Subcutaneous adipose tissue (tissue), 4 donors: ENCODE results near the gene ACP7. TPM values are rescaled to one million over a fixed set of nuclear protein-coding genes. Genes with fewer than 3 reads are reported as not detected.

Source experiments
- total RNA-seq, 4 donors: library from RNA; depleted of rRNA; stranded (reverse); fragments of >200 nt; gene quantifications; one replicate each; pipeline ENCODE4 v1.1.0, GENCODE V29; 2016
- TF ChIP-seq, protein P1 (sequence below): fragments of 450-650 bp; IDR thresholded peaks from one replicate; pipeline ENCODE4 v1.5.1; 2016; ENCODE audit warnings: low read depth, mild to moderate bottlenecking, control low read depth, antibody characterized with exemption, moderate library complexity

Gene ACP7
- total RNA-seq, 4 donors from 2014 or later = not detected

DNA sequence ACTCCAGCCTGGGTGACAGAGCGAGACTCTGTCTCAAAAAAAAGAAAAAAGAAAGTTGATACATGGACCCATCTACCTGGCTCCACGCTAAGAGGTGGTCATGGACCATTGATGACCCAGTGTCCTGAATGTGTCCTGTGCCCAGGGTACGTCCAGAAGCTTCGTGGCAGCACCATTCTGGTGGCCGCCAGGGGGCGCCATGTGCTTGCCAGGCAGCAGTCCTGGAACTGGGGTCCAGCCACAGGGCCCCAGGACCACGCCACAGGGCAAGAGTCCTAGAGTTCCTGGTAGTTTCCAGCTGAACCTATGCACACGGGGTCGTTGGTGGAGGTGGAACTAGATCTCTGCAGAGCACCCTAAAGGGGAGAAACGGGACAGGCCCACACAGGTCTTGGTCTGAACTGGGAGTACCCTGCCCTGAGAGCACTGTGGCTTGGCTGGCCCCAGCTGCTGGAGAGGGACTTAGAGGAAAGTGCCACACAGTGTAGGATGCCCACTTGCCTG, 31.9 kb upstream of the ACP7 start:
- TF ChIP-seq, protein P1, sequence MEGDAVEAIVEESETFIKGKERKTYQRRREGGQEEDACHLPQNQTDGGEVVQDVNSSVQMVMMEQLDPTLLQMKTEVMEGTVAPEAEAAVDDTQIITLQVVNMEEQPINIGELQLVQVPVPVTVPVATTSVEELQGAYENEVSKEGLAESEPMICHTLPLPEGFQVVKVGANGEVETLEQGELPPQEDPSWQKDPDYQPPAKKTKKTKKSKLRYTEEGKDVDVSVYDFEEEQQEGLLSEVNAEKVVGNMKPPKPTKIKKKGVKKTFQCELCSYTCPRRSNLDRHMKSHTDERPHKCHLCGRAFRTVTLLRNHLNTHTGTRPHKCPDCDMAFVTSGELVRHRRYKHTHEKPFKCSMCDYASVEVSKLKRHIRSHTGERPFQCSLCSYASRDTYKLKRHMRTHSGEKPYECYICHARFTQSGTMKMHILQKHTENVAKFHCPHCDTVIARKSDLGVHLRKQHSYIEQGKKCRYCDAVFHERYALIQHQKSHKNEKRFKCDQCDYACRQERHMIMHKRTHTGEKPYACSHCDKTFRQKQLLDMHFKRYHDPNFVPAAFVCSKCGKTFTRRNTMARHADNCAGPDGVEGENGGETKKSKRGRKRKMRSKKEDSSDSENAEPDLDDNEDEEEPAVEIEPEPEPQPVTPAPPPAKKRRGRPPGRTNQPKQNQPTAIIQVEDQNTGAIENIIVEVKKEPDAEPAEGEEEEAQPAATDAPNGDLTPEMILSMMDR = no peak

DNA sequence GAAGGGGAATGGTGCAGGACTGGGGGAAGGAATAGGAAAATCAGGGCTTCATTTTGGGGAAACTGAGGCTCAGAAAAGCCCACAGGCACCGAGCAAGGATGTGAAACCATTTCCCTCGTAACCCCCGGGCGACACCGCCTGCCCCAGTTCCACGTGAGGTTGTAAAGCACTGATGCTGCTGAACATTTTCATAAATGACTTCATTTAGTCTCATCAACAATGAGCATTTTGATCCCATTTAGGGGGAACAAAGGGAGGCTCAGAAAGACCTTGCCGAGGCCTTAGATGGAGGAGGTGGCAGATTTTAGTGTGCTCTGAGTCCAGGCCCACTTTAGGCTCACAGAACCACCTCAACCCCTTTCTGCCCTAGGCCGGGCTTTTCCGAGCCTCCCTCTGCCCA, 31.3 kb upstream of the ACP7 start:
- TF ChIP-seq, protein P1 = no peak

DNA sequence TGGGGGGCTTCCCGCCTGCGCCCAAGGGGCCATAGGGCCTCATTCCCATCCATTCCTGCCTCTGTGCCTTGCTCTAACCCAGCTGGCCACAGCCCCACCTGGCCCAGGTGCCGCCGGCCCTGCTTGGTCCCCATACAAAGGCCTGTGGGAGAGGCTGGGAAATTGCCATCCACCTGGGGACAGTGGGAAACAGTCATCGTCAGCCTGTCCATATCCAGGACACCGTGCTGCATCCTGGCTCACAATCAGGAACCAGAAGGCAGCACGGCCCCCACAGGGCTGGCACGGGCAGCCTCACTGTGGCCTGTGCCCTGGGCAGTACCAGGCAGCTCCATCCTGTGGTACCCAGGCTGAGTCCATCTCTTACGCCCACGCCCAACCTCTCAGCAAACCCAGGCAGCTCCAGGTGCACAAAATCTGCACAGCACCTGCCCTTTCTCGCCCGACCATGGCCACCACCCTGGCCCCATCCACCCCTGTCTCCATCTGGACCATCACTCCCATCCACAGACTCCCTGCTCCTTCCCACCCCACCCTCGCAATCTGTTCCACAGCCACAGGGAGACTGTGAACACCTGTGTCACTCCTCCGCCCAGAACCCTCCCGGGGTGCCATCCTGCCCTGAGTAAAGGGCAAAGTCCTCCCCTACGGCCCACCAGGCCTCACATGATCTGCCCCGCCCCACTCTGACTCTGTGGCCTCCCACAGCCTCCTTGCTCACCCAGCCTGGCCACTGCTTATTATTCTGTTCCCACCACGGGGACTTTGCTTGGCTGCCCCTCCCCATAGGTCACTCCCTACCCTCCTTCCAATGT, 30.7 kb upstream of the ACP7 start:
- TF ChIP-seq, protein P1 = no peak

DNA sequence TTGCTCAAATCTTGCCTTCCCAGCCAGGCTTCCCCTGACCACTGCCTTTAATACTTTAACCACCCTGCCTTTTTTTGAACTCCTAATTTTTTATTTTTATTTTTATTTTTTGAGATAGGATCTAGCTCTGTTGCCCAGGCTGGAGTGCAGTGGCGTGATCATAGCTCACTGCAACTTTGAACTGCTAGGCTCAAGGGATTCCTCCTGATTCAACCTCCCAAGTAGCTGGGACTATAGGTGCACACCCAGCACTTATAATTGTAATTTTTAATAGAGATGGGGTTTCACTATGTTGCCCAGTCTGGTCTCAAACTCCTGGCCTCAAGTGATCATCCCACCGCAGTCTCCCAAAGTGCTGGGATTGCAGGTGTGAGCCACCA, 30.1 kb upstream of the ACP7 start:
- TF ChIP-seq, protein P1 = no peak

DNA sequence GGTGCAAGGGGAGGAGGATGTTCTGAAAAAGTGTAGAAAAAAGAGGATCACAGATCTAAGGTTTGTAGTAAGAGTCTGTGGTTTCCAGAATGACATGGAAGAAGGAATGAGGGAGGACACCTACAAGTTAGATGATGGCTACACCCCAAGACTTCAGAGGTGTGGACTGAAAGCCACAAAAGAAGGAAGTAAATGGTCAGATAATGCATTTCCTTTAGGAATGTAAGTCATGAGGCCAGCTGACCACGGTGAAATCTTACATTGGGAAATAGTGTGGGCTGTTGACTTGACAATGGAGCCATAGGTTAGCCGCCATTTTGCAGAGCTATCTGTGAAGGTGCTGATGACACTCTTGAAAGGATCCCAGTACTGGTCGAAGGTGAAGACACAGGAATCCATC, 26.6 kb upstream of the ACP7 start:
- TF ChIP-seq, protein P1 = no peak

DNA sequence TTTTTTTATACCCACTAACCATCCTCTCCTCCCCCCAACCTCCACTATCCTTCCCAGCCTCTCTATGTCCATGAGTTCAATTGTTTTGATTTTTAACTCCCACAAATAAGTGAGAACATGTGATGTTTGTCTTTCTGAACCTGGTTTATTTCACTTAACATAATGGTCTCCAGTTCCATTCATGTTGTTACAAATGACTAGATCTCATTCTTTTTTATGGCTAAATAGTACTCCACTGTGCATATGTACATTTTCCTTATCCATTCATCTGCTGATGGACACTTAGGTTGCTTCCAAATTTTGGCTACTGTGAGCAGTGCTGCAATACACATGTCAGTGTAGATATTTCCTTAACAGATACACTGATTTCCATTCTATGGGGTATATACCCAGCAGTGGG, 24.9 kb upstream of the ACP7 start:
- TF ChIP-seq, protein P1 = no peak

DNA sequence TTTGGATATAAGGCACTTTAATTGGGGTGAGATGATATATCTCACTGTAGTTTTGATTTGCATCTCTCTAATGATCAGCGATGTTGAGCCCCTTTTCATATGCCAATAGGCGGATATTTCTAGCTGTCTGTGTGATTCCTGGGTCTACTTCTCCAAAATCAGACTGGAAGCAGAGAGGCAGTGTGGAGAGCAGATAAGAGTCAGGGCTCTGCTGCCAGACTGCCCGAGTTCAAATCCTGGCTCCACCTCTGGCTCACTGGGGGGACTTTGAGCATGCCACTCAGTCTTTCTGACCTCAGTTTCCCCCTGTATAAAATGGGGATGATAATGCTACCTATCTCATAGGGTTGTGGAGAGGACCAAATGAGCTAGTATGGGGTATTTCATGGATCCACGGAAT, 24.0 kb upstream of the ACP7 start:
- TF ChIP-seq, protein P1 = no peak
